ENCODE results near the gene IPO7. TPM values are rescaled to one million over a fixed set of nuclear protein-coding genes. Genes with fewer than 3 reads are reported as not detected.

The IPO7 gene
- total and polyA plus RNA-seq, 10 of the 15 experiments (the other 5 are each of a cell fraction or from before 2014, with no cell fraction given): 5.0 to 51.4 (median 30.6) TPM

GRCh38 chr11:9357041-9357440 is 27.4 kb upstream of the IPO7 start:
- ChIA-PET SMC1A (ENCODE audit: uncharacterized antibody, unreplicated experiment) (no interaction called here), RAD21 (ENCODE audit: unreplicated experiment) (no interaction called here), POLR2A (no interaction called here), CTCF (no interaction called here)
- H3K9ac ChIP-seq (ENCODE audit: control insufficient read depth, insufficient read depth, low read length): no peak overlapping the region
- H3K4me3 ChIP-seq: no peak overlapping the region
- TF ChIP-seq BCL11A (IDR thresholded peaks at IDR 0.05; ENCODE audit: low read depth, low read length) (no peak), KDM1A (IDR thresholded peaks at IDR 0.05; ENCODE audit: borderline replicate concordance) (no peak), ZZZ3 (IDR thresholded peaks at IDR 0.05; ENCODE audit: control insufficient read depth, insufficient read length, low read depth) (no peak), LARP7 (IDR thresholded peaks at IDR 0.05) (no peak), POLR2A (IDR thresholded peaks at IDR 0.05; ENCODE audit: low read depth, low read length) (no peak), MTA3 (IDR thresholded peaks at IDR 0.05; ENCODE audit: borderline replicate concordance, low read length) (no peak), ZSCAN29 (IDR thresholded peaks at IDR 0.05) (no peak), KAT2A (conservative IDR thresholded peaks at IDR 0.05; ENCODE audit: control insufficient read depth, low read depth, low read length) (no peak), IRF4 (IDR thresholded peaks at IDR 0.05; ENCODE audit: low read depth, low read length) (no peak), MAX (IDR thresholded peaks at IDR 0.05; ENCODE audit: low read depth, low read length) (no peak), SUZ12 (IDR thresholded peaks at IDR 0.05; ENCODE audit: unreplicated experiment) (no peak), BMI1 (IDR thresholded peaks at IDR 0.05; ENCODE audit: borderline replicate concordance) (no peak), E2F4 (IDR thresholded peaks at IDR 0.05; ENCODE audit: low read depth, low read length) (no peak), CHD1 (IDR thresholded peaks at IDR 0.05; ENCODE audit: low read depth, low read length) (no peak), WRNIP1 (IDR thresholded peaks at IDR 0.05; ENCODE audit: borderline replicate concordance, low read depth, low read length) (no peak), USF2 (IDR thresholded peaks at IDR 0.05; ENCODE audit: borderline replicate concordance, low read depth, low read length) (no peak), SMAD5 (IDR thresholded peaks at IDR 0.05; ENCODE audit: low read depth) (no peak), JUNB (IDR thresholded peaks at IDR 0.05) (no peak), PKNOX1 (IDR thresholded peaks at IDR 0.05) (no peak), ZNF207 (IDR thresholded peaks at IDR 0.05; ENCODE audit: borderline replicate concordance) (no peak)
- H4K20me1 ChIP-seq (ENCODE audit: control insufficient read depth, insufficient read depth): no peaks in the 10 kb centered on the region
- BruUV-seq (replicated peaks): no TSS peak
- intact Hi-C loops (cut with micrococcal nuclease; ENCODE audit: unreplicated experiment) (no loop called here), in situ Hi-C loops (cut with MboI) (no loop called here)
- no peaks in the 10 kb centered on the region for H3K4me1 ChIP-seq (ENCODE audit: control insufficient read depth, insufficient read depth, low read length)
- 93% methylated on average over 4 of the region's 4 CpGs for WGBS (ENCODE audit: insufficient coverage, insufficient replicate concordance, low lambda C conversion rate, missing lambda C conversion rate)
- no peak overlapping the region for H2AFZ ChIP-seq (ENCODE audit: control insufficient read depth, low read depth, low read length)
- H3K79me2 ChIP-seq (ENCODE audit: control insufficient read depth, insufficient read depth, low read length): no peaks in the 10 kb centered on the region
- no peak overlapping the region for H3K27ac ChIP-seq (ENCODE audit: control insufficient read depth, insufficient read depth)
- no peak for FAIRE-seq
- H3K9me3 ChIP-seq (replicated peaks; ENCODE audit: control insufficient read depth, insufficient read depth, low read length): no peaks in the 10 kb centered on the region
- H3K4me2 ChIP-seq (ENCODE audit: control insufficient read depth, insufficient read depth): no peak overlapping the region
- DNase-seq (ENCODE audit: low read depth, low spot score): no peak
- no peaks in the 10 kb centered on the region for H3K36me3 ChIP-seq (ENCODE audit: control insufficient read depth in 2 of 2, insufficient read depth in 2 of 2, low read length in 1 of 2)
- no peak for ATAC-seq
- H3K27me3 ChIP-seq (replicated peaks in 1 of 2; ENCODE audit: control insufficient read depth in 2 of 2, insufficient read depth in 2 of 2, low read length in 1 of 2): no peaks in the 10 kb centered on the region

Data from GM12878 (cell line).